Measurements from ENCODE around the gene CNBP. TPM values are rescaled to one million over a fixed set of nuclear protein-coding genes. Genes with fewer than 3 reads are reported as not detected.

CNBP gene
- total and polyA plus RNA-seq, 2 of the 13 experiments (the other 11 are each of a cell fraction or from before 2014, with no cell fraction given) = 282 to 354 TPM

DNA sequence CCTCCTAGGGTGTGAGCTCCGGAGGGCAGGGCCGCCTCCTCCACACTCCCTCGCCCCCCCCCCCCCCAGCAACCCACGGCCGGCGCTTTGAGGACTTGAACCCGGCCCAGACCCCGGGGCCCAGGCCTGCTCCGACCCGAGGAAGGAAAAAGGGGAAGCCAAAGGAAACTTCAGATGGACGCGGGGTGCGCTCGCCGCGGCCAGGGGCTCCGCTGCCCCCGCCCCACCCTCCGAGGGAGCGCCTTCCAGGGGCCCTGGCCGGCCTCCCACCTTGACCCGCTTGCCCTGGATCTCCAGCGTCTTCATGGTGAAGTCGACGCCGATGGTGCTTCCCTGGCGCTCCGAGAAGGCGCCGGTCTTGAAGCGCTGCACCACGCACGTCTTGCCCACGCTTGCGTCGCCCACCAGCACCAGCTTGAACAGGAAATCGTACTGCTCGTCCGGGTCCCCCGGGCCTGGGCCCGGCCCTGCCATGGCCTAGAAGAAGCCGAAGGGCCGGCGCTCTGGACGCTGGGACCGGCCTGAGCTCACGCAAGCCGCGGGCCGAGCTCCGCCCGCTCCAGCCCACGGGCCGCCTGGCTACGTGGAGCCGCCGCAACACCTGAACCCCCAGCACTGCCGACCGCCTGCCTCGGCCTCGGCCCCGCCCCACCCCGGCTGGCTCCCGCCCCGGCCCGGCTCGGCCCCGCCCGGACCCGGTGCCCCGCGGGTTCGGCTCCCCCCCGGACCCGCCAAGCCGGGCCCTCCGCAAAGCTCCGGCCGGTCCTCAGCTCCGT is 62.5 kb downstream of the CNBP start:
- 0% methylated on average over 11 of the region's 80 CpGs for WGBS (ENCODE audit: low lambda C conversion rate)
- in situ Hi-C loops (cut with HindIII; ENCODE audit: extremely low pct_ligation_motif_present, low pct_unique_long_range_greater_than_20kb) = no loop called here
- H2AFZ ChIP-seq (ENCODE audit: low read length) = no peak overlapping the region
- TF ChIP-seq, protein P1, sequence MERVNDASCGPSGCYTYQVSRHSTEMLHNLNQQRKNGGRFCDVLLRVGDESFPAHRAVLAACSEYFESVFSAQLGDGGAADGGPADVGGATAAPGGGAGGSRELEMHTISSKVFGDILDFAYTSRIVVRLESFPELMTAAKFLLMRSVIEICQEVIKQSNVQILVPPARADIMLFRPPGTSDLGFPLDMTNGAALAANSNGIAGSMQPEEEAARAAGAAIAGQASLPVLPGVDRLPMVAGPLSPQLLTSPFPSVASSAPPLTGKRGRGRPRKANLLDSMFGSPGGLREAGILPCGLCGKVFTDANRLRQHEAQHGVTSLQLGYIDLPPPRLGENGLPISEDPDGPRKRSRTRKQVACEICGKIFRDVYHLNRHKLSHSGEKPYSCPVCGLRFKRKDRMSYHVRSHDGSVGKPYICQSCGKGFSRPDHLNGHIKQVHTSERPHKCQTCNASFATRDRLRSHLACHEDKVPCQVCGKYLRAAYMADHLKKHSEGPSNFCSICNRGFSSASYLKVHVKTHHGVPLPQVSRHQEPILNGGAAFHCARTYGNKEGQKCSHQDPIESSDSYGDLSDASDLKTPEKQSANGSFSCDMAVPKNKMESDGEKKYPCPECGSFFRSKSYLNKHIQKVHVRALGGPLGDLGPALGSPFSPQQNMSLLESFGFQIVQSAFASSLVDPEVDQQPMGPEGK (CRISPR knock-in tag; IDR thresholded peaks at IDR 0.05) = peak; percentile 39; the same call in 1 of the 2 replicates
- TF ChIP-seq, protein P2, sequence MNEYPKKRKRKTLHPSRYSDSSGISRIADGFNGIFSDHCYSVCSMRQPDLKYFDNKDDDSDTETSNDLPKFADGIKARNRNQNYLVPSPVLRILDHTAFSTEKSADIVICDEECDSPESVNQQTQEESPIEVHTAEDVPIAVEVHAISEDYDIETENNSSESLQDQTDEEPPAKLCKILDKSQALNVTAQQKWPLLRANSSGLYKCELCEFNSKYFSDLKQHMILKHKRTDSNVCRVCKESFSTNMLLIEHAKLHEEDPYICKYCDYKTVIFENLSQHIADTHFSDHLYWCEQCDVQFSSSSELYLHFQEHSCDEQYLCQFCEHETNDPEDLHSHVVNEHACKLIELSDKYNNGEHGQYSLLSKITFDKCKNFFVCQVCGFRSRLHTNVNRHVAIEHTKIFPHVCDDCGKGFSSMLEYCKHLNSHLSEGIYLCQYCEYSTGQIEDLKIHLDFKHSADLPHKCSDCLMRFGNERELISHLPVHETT (CRISPR knock-in tag; conservative IDR thresholded peaks at IDR 0.05) = peak; percentile 90; the same call in 1 of the 2 replicates
- TF ChIP-seq POLR2G (IDR thresholded peaks at IDR 0.05; ENCODE audit: low read depth, low read length) (0 out of 2 replicates have a peak, but pooled peaks have one; percentile 38), BHLHE40 (IDR thresholded peaks at IDR 0.05; ENCODE audit: low read length) (no peak), ZNF773 (CRISPR knock-in tag; IDR thresholded peaks at IDR 0.05; ENCODE audit: borderline replicate concordance) (0 out of 2 replicates have a peak, but pooled peaks have one; percentile 44), RFXAP (CRISPR knock-in tag; IDR thresholded peaks at IDR 0.05; ENCODE audit: borderline replicate concordance) (peak; percentile 36; the same call in 1 of the 2 replicates), ZNF883 (CRISPR knock-in tag; IDR thresholded peaks at IDR 0.05; ENCODE audit: not compliant biosample characterization) (no peak)
- TF ChIP-seq, protein P3, sequence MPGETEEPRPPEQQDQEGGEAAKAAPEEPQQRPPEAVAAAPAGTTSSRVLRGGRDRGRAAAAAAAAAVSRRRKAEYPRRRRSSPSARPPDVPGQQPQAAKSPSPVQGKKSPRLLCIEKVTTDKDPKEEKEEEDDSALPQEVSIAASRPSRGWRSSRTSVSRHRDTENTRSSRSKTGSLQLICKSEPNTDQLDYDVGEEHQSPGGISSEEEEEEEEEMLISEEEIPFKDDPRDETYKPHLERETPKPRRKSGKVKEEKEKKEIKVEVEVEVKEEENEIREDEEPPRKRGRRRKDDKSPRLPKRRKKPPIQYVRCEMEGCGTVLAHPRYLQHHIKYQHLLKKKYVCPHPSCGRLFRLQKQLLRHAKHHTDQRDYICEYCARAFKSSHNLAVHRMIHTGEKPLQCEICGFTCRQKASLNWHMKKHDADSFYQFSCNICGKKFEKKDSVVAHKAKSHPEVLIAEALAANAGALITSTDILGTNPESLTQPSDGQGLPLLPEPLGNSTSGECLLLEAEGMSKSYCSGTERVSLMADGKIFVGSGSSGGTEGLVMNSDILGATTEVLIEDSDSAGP (CRISPR knock-in tag; IDR thresholded peaks at IDR 0.05; ENCODE audit: borderline replicate concordance) = peak; percentile 12; the same call in 1 of the 2 replicates
- TF ChIP-seq, protein P4, sequence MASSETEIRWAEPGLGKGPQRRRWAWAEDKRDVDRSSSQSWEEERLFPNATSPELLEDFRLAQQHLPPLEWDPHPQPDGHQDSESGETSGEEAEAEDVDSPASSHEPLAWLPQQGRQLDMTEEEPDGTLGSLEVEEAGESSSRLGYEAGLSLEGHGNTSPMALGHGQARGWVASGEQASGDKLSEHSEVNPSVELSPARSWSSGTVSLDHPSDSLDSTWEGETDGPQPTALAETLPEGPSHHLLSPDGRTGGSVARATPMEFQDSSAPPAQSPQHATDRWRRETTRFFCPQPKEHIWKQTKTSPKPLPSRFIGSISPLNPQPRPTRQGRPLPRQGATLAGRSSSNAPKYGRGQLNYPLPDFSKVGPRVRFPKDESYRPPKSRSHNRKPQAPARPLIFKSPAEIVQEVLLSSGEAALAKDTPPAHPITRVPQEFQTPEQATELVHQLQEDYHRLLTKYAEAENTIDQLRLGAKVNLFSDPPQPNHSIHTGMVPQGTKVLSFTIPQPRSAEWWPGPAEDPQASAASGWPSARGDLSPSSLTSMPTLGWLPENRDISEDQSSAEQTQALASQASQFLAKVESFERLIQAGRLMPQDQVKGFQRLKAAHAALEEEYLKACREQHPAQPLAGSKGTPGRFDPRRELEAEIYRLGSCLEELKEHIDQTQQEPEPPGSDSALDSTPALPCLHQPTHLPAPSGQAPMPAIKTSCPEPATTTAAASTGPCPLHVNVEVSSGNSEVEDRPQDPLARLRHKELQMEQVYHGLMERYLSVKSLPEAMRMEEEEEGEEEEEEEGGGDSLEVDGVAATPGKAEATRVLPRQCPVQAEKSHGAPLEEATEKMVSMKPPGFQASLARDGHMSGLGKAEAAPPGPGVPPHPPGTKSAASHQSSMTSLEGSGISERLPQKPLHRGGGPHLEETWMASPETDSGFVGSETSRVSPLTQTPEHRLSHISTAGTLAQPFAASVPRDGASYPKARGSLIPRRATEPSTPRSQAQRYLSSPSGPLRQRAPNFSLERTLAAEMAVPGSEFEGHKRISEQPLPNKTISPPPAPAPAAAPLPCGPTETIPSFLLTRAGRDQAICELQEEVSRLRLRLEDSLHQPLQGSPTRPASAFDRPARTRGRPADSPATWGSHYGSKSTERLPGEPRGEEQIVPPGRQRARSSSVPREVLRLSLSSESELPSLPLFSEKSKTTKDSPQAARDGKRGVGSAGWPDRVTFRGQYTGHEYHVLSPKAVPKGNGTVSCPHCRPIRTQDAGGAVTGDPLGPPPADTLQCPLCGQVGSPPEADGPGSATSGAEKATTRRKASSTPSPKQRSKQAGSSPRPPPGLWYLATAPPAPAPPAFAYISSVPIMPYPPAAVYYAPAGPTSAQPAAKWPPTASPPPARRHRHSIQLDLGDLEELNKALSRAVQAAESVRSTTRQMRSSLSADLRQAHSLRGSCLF (CRISPR knock-in tag; IDR thresholded peaks at IDR 0.05; ENCODE audit: borderline replicate concordance) = no peak
- TF ChIP-seq, protein P5, sequence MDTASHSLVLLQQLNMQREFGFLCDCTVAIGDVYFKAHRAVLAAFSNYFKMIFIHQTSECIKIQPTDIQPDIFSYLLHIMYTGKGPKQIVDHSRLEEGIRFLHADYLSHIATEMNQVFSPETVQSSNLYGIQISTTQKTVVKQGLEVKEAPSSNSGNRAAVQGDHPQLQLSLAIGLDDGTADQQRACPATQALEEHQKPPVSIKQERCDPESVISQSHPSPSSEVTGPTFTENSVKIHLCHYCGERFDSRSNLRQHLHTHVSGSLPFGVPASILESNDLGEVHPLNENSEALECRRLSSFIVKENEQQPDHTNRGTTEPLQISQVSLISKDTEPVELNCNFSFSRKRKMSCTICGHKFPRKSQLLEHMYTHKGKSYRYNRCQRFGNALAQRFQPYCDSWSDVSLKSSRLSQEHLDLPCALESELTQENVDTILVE (CRISPR knock-in tag; IDR thresholded peaks at IDR 0.05) = peak; percentile 70; the same call in 1 of the 2 replicates

More for the DNA sequence above, 62.5 kb downstream of the CNBP start:
- Histone ChIP-seq H3K4me3 (replicated peaks in 1 of 3; ENCODE audit: insufficient read depth in 1 of 3, low read depth in 2 of 3, low read length in 3 of 3) (peak overlapping the region; percentile 65 to 83 (median 81)), H3K27me3 (ENCODE audit: control insufficient read depth in 1 of 2, insufficient read depth in 2 of 2, low read length in 2 of 2) (no peaks in the 10 kb centered on the region; a peak in 1 of 5 replicates), H4K20me1 (ENCODE audit: insufficient read depth, low read length) (peaks cover 17% of the 10 kb centered on the region), H3K4me2 (ENCODE audit: low read depth, low read length) (peak overlapping the region; percentile 87), H3K9me3 (ENCODE audit: low read length) (no peaks in the 10 kb centered on the region), H3K27ac (ENCODE audit: extremely low read length, insufficient read depth, low read length) (peak overlapping the region; percentile 81), H3K4me1 (ENCODE audit: insufficient read depth, low read length) (peaks cover 49% of the 10 kb centered on the region), H3K79me2 (ENCODE audit: insufficient read depth, low read length) (peaks cover 39% of the 10 kb centered on the region), H3K9ac (ENCODE audit: insufficient read depth, low read depth, low read length) (peak overlapping the region; percentile 86), H3K36me3 (replicated peaks in 1 of 2; ENCODE audit: control insufficient read depth in 1 of 2, insufficient read depth in 2 of 2, low read length in 2 of 2) (peaks cover 0 to 8% of the 10 kb centered on the region in 2 experiments; a peak in 2 of 5 replicates)
- FAIRE-seq (no peak), DNase-seq (ENCODE audit: low spot score) (no peak), ATAC-seq (peak; percentile 46)
- no TSS peak for BruUV-seq (replicated peaks)
- ChIA-PET CTCF (ENCODE audit: low intra/inter-chr PET ratio, low total read pairs) (no interaction called here), POLR2A (interaction anchor here (0.7 to 4.8 kb wide), 14 partner anchors 8 to 242 kb away, joined by 3 to 32 read pairs (median 9); partner anchors contain the start of genes ACAD9, CNBP and COPG1)
- intact Hi-C loops (cut with micrococcal nuclease; ENCODE audit: unreplicated experiment) = loop anchor here (5.0 kb wide), 1 partner anchor 126 kb away; the partner anchor contains the start of gene COPG1

Data from HepG2 (cell line).